WTC11 (cell line): ENCODE results near the gene NEUROG1. TPM values are rescaled to one million over a fixed set of nuclear protein-coding genes. Genes with fewer than 3 reads are reported as not detected.

ENCODE experiments used
- ATAC-seq: fragments of 200-7000 bp; cut with Tn5 transposase; 2 replicates; pipeline ENCODE4 v1.10.0; 2021; ENCODE audit warnings: mild to moderate bottlenecking, moderate library complexity
- CTCF ChIA-PET: fragments of 300-600 bp; sonication (Branson Sonifier 250); formaldehyde crosslinking; loops from one replicate; lab custom pipeline; 2021; ENCODE audit warnings: antibody characterized with exemption; lab: Charles Lee
- POLR2A ChIA-PET: fragments of 350-600 bp; sonication (Branson Sonifier 250); formaldehyde crosslinking; loops from one replicate; lab custom pipeline; 2021; ENCODE audit warnings: antibody characterized with exemption; lab: Charles Lee
- DNase-seq: peaks from one replicate; pipeline ENCODE4 v3.0.0; 2021; ENCODE audit warnings: low spot score
- H3K27ac Mint-ChIP-seq: 2 replicates; pipeline ENCODE4 v1.8.0; 2021; ENCODE audit warnings: mixed read lengths
- H3K27me3 Mint-ChIP-seq: 2 replicates; pipeline ENCODE4 v1.8.0; 2021; ENCODE audit warnings: low read depth, mild to moderate bottlenecking, moderate library complexity, mixed read lengths
- H3K36me3 Mint-ChIP-seq: 2 replicates; pipeline ENCODE4 v1.8.0; 2021; ENCODE audit warnings: mixed read lengths
- H3K4me1 Mint-ChIP-seq: 2 replicates; pipeline ENCODE4 v1.8.0; 2022; ENCODE audit warnings: mixed read lengths
- H3K4me3 Mint-ChIP-seq: 2 replicates; pipeline ENCODE4 v1.8.0; 2021; ENCODE audit warnings: mild to moderate bottlenecking, moderate library complexity, mixed read lengths
- H3K9me3 Mint-ChIP-seq: 2 replicates; pipeline ENCODE4 v1.8.0; 2021; ENCODE audit warnings: mixed read lengths
- ATF1 ChIP-seq: sonication (generic); formaldehyde crosslinking; IDR thresholded peaks from 2 replicates; pipeline ENCODE4 v1.8.1; 2023; ENCODE audit warnings: mild to moderate bottlenecking, moderate library complexity, missing genetic modification reagents
- ATF2 ChIP-seq: sonication (generic); formaldehyde crosslinking; IDR thresholded peaks from 2 replicates; pipeline ENCODE4 v1.8.1; 2022; ENCODE audit warnings: low read depth, missing genetic modification reagents, borderline replicate concordance
- EMX1 ChIP-seq: fragments of 250-450 bp; sonication (Bioruptor Pico); IDR thresholded peaks from 2 replicates; pipeline ENCODE4 v1.8.0; 2021; ENCODE audit warnings: mild to moderate bottlenecking
- GTF2I ChIP-seq: fragments of 250-450 bp; sonication (Bioruptor Pico); conservative IDR thresholded peaks from 2 replicates; pipeline ENCODE4 v1.4.0; 2021; ENCODE audit warnings: mild to moderate bottlenecking
- HMGXB4 ChIP-seq: sonication (generic); formaldehyde crosslinking; IDR thresholded peaks from 2 replicates; pipeline ENCODE4 v1.8.1; 2023; ENCODE audit warnings: mild to moderate bottlenecking, moderate library complexity, missing genetic modification reagents
- IRF2 ChIP-seq: sonication (generic); formaldehyde crosslinking; IDR thresholded peaks from 2 replicates; pipeline ENCODE4 v1.8.0; 2022; ENCODE audit warnings: low read depth, missing genetic modification reagents, borderline replicate concordance
- NR1H2 ChIP-seq: sonication (generic); formaldehyde crosslinking; IDR thresholded peaks from 2 replicates; pipeline ENCODE4 v1.9.0; 2021; ENCODE audit warnings: mild to moderate bottlenecking, moderate library complexity, missing genetic modification reagents
- OVOL2 ChIP-seq: fragments of 250-450 bp; sonication (Bioruptor Pico); IDR thresholded peaks from 2 replicates; pipeline ENCODE4 v1.9.0; 2021; ENCODE audit warnings: mild to moderate bottlenecking, borderline replicate concordance
- ZBTB21 ChIP-seq: sonication (generic); formaldehyde crosslinking; IDR thresholded peaks from 2 replicates; pipeline ENCODE4 v1.8.1; 2023; ENCODE audit warnings: mild to moderate bottlenecking, missing genetic modification reagents, borderline replicate concordance
- ZNF396 ChIP-seq: fragments of 250-450 bp; sonication (Bioruptor Pico); IDR thresholded peaks from 2 replicates; pipeline ENCODE4 v1.8.0; 2021; ENCODE audit warnings: mild to moderate bottlenecking, moderate library complexity, borderline replicate concordance
- ZNF671 ChIP-seq: fragments of 250-450 bp; sonication (Bioruptor Pico); IDR thresholded peaks from 2 replicates; pipeline ENCODE4 v1.8.0; 2021; ENCODE audit warnings: mild to moderate bottlenecking
- total RNA-seq: library from RNA; stranded (reverse); gene quantifications from 3 replicates; pipeline ENCODE4 v1.2.3, GENCODE V29; 2021
- TF ChIP-seq, protein P1 (sequence below): sonication (generic); formaldehyde crosslinking; IDR thresholded peaks from 2 replicates; pipeline ENCODE4 v1.8.1; 2023; ENCODE audit warnings: mild to moderate bottlenecking, missing genetic modification reagents
- TF ChIP-seq, protein P2 (sequence below): fragments of 250-450 bp; sonication (Bioruptor Pico); IDR thresholded peaks from 2 replicates; pipeline ENCODE4 v1.9.0; 2021; ENCODE audit warnings: moderate library complexity, mild to moderate bottlenecking, inconsistent platforms, borderline replicate concordance
- TF ChIP-seq, protein P3 (sequence below): fragments of 250-450 bp; sonication (Bioruptor Pico); IDR thresholded peaks from 2 replicates; pipeline ENCODE4 v1.9.0; 2021; ENCODE audit warnings: mild to moderate bottlenecking

NEUROG1 gene
- total RNA-seq, 1 experiment from 2014 or later, result 0.13 TPM

DNA sequence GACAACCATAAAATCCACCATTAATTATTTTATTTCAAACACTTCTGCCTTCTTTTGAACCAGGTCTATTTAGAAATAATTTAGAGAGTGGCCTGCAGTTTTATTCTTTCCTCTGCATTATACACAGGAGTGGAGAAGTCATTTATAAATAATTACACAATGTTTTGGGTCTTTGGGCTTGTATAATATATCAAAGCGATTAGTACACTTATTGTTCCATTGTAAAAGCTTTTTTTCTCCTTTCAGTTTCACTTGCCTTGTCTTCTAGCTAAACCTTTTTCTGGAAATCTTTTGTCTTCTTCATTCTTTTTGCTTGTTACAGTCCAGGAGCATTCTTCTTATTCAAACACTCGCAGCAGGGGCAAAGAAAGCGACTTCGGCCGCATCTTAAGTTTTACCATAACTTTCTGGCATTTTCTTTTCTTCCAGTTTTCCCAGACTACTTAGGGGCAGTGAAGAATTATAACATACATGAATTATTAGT, 7.3 kb upstream of the NEUROG1 start:
- POLR2A ChIA-PET, result no interaction called here
- no peak overlapping the region for H3K27ac Mint-ChIP-seq
- DNase-seq (no peak), ATAC-seq (no peak)
- no peaks in the 10 kb centered on the region for H3K36me3 Mint-ChIP-seq
- peaks cover 35% of the 10 kb centered on the region for H3K4me1 Mint-ChIP-seq
- CTCF ChIA-PET, result interaction anchor here (1.0 to 3.5 kb wide), 4 partner anchors 18 to 81 kb away, joined by 3 to 19 read pairs (median 5); no protein-coding TSS in a partner anchor
- peaks cover 99% of the 10 kb centered on the region for H3K27me3 Mint-ChIP-seq
- peak overlapping the region; percentile 47 for H3K4me3 Mint-ChIP-seq
- H3K9me3 Mint-ChIP-seq, result 0 out of 2 replicates have a peak, but pooled peaks cover under 1% of the 10 kb centered on the region
- TF ChIP-seq ZNF671 (CRISPR knock-in tag), result no peak

DNA sequence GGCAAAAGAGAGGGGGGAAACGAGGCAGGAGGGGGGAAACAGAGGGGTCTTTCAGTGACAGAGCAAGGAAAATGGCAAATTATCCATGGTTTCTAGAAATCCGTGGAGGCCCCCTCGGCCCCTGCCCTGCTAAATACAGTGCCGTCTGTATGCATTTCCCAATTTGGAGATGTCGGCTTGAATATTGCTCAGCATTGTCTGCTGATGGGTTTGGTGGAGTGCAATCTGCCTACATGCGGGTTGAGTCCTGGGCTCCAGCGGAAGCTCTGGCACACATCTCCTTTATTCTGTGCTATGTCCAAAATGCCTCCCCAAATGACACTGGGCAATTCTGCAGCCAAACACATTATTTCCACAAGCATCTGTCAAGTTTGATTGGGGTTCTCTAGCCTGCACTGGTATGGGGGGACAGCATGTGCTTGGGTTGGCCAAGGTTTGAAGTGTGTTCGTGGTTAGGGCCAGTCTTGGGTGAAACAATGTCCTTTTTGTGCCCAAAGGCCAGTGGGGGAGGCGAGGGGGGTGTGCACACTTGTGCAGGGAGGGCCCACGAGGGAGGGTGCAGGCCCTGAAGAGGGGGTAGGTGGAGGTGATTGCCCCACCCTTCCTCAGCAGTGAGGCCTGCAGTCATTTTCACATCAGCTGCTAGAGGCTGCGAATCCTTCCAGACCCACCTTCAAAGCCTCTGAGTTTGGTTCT, 6.2 kb upstream of the NEUROG1 start:
- Mint-ChIP-seq H3K36me3 (no peaks in the 10 kb centered on the region), H3K9me3 (0 out of 2 replicates have a peak, but pooled peaks cover 4% of the 10 kb centered on the region), H3K27ac (no peak overlapping the region), H3K4me1 (peaks cover 35% of the 10 kb centered on the region), H3K4me3 (no peak overlapping the region), H3K27me3 (peaks cover 99% of the 10 kb centered on the region)
- ATAC-seq (no peak), DNase-seq (no peak)
- CTCF ChIA-PET, result interaction anchor here (0.6 to 3.5 kb wide), 5 partner anchors 10 to 84 kb away, joined by 3 to 19 read pairs (median 4); no protein-coding TSS in a partner anchor
- POLR2A ChIA-PET, result no interaction called here
- TF ChIP-seq OVOL2 (no peak), ZBTB21 (CRISPR knock-in tag) (no peak), IRF2 (CRISPR knock-in tag) (no peak), HMGXB4 (no peak), ATF2 (CRISPR knock-in tag) (no peak), EMX1 (no peak)
- TF ChIP-seq, protein P1, sequence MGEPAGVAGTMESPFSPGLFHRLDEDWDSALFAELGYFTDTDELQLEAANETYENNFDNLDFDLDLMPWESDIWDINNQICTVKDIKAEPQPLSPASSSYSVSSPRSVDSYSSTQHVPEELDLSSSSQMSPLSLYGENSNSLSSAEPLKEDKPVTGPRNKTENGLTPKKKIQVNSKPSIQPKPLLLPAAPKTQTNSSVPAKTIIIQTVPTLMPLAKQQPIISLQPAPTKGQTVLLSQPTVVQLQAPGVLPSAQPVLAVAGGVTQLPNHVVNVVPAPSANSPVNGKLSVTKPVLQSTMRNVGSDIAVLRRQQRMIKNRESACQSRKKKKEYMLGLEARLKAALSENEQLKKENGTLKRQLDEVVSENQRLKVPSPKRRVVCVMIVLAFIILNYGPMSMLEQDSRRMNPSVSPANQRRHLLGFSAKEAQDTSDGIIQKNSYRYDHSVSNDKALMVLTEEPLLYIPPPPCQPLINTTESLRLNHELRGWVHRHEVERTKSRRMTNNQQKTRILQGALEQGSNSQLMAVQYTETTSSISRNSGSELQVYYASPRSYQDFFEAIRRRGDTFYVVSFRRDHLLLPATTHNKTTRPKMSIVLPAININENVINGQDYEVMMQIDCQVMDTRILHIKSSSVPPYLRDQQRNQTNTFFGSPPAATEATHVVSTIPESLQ (CRISPR knock-in tag), result no peak

GRCh38 chr5:135539430-135540005, 3.8 kb upstream of the NEUROG1 start:
- ChIA-PET POLR2A (interaction anchor here (0.9 kb wide), 1 partner anchor 48 kb away, joined by 3 read pairs; no protein-coding TSS in a partner anchor), CTCF (interaction anchor here (1.0 to 1.7 kb wide), 2 partner anchors 12 to 82 kb away, joined by 3 to 5 read pairs; no protein-coding TSS in a partner anchor)
- ATAC-seq, result no peak
- H3K27me3 Mint-ChIP-seq, result peaks cover 99% of the 10 kb centered on the region
- TF ChIP-seq, protein P2, sequence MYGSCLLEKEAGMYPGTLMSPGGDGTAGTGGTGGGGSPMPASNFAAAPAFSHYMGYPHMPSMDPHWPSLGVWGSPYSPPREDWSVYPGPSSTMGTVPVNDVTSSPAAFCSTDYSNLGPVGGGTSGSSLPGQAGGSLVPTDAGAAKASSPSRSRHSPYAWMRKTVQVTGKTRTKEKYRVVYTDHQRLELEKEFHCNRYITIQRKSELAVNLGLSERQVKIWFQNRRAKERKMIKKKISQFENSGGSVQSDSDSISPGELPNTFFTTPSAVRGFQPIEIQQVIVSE (CRISPR knock-in tag), result no peak
- no peak for TF ChIP-seq NR1H2
- no peak for TF ChIP-seq GTF2I (CRISPR knock-in tag)
- no peak for TF ChIP-seq ZNF396
- TF ChIP-seq, protein P3, sequence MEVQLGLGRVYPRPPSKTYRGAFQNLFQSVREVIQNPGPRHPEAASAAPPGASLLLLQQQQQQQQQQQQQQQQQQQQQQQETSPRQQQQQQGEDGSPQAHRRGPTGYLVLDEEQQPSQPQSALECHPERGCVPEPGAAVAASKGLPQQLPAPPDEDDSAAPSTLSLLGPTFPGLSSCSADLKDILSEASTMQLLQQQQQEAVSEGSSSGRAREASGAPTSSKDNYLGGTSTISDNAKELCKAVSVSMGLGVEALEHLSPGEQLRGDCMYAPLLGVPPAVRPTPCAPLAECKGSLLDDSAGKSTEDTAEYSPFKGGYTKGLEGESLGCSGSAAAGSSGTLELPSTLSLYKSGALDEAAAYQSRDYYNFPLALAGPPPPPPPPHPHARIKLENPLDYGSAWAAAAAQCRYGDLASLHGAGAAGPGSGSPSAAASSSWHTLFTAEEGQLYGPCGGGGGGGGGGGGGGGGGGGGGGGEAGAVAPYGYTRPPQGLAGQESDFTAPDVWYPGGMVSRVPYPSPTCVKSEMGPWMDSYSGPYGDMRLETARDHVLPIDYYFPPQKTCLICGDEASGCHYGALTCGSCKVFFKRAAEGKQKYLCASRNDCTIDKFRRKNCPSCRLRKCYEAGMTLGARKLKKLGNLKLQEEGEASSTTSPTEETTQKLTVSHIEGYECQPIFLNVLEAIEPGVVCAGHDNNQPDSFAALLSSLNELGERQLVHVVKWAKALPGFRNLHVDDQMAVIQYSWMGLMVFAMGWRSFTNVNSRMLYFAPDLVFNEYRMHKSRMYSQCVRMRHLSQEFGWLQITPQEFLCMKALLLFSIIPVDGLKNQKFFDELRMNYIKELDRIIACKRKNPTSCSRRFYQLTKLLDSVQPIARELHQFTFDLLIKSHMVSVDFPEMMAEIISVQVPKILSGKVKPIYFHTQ, result no peak
- TF ChIP-seq ATF1 (CRISPR knock-in tag), result no peak
- no peak overlapping the region for H3K27ac Mint-ChIP-seq
- H3K4me3 Mint-ChIP-seq, result no peak overlapping the region
- H3K9me3 Mint-ChIP-seq, result 0 out of 2 replicates have a peak, but pooled peaks cover 4% of the 10 kb centered on the region
- H3K36me3 Mint-ChIP-seq, result no peaks in the 10 kb centered on the region
- peaks cover 21% of the 10 kb centered on the region for H3K4me1 Mint-ChIP-seq
- DNase-seq, result no peak
